K562 (cell line): Measurements from ENCODE around the gene SYS1. TPM values are rescaled to one million over a fixed set of nuclear protein-coding genes. Genes with fewer than 3 reads are reported as not detected.

ENCODE experiments used
- BCLAF1 ChIP-seq, 2 experiments: fragments of 450-650 bp in 1 of 2; IDR thresholded peaks; 2 replicates each; pipeline ENCODE4 v1.6.1; 2011 to 2017; ENCODE audit warnings: low read depth in 2 of 2, antibody characterized with exemption in 1 of 2, borderline replicate concordance in 1 of 2, low read length in 1 of 2, mild to moderate bottlenecking in 1 of 2, mixed read lengths in 1 of 2; ENCODE audit not compliant: control insufficient read depth in 1 of 2
- BRF2 ChIP-seq: IDR thresholded peaks from 3 replicates; pipeline ENCODE4 v1.6.1; 2011; ENCODE audit warnings: borderline replicate concordance, mild to moderate bottlenecking; ENCODE audit not compliant: insufficient read length, insufficient read depth
- CBX8 ChIP-seq: fragments of 200-600 bp; sonication (generic); IDR thresholded peaks from 2 replicates; pipeline ENCODE4 v1.6.1; 2012; ENCODE audit warnings: borderline replicate concordance, mixed run types, low read depth, mild to moderate bottlenecking, moderate library complexity, mixed read lengths, low read length, control low read depth, inconsistent platforms; ENCODE audit not compliant: poor library complexity, severe bottlenecking; ENCODE audit errors: extremely low read depth
- CHD1 ChIP-seq: fragments of 200-600 bp; sonication (generic); IDR thresholded peaks from one replicate; pipeline ENCODE4 v1.6.1; 2012; ENCODE audit warnings: mild to moderate bottlenecking, moderate library complexity, low read length, inconsistent platforms
- HIVEP1 ChIP-seq: fragments of 250-450 bp; sonication (Bioruptor Pico); IDR thresholded peaks from 2 replicates; pipeline ENCODE4 v1.4.0; 2020; ENCODE audit warnings: mild to moderate bottlenecking
- HMGN3 ChIP-seq: IDR thresholded peaks from 2 replicates; pipeline ENCODE4 v1.6.1; 2011; ENCODE audit warnings: borderline replicate concordance, low read depth, mild to moderate bottlenecking, mixed read lengths, low read length; ENCODE audit not compliant: insufficient read length; ENCODE audit errors: extremely low read depth
- HNRNPH1 ChIP-seq: fragments of 200-400 bp; formaldehyde crosslinking; optimal IDR thresholded peaks from 2 replicates; pipeline ENCODE3; 2017; ENCODE audit warnings: low read depth, mild to moderate bottlenecking, low read length, moderate library complexity
- MGA ChIP-seq: fragments of 450-650 bp; IDR thresholded peaks from 2 replicates; pipeline ENCODE4 v1.6.1; 2016; ENCODE audit warnings: mild to moderate bottlenecking, moderate library complexity
- POLR2A ChIP-seq: fragments of 450-650 bp; conservative IDR thresholded peaks from 2 replicates; pipeline ENCODE4 v1.6.1; 2016
- THRAP3 ChIP-seq: fragments of 450-650 bp; IDR thresholded peaks from 2 replicates; pipeline ENCODE4 v1.6.1; 2016; ENCODE audit warnings: mild to moderate bottlenecking, inconsistent platforms, borderline replicate concordance
- polyA plus RNA-seq, 8 experiments: library from polyadenylated mRNA; depleted of rRNA in 4 of 8; stranded (reverse) in 5 of 8; unstranded in 3 of 8; fragments of >200 nt; fragmentation: Nextera tagmentation in 2 of 8; fragmentation: Illumina TruSeq in 1 of 8; extraction: Ambion mirVana in 2 of 8; extraction: Trizol in 1 of 8; gene quantifications; 2 replicates each; pipeline versions ENCODE4 v1.2.1 to v1.2.3, GENCODE V29; 2011 to 2014; ENCODE audit warnings: inconsistent platforms in 1 of 8, missing spikeins in 1 of 8
- total RNA-seq, 7 experiments: library from RNA; depleted of rRNA in 6 of 7; stranded (reverse); fragments of >200 nt in 6 of 7; fragmentation: Illumina TruSeq in 2 of 7; extraction: Trizol in 2 of 7; gene quantifications; 2 replicates each; pipeline versions ENCODE4 v1.2.1 to v1.2.3, GENCODE V29; 2011 to 2021; ENCODE audit warnings: low replicate concordance in 1 of 7

Gene SYS1
- total and polyA plus RNA-seq, 9 of the 15 experiments (the other 6 are each of a cell fraction or from before 2014, with no cell fraction given), result 11.1 to 25.2 (median 17.5) TPM

GRCh38 chr20:45347936-45348778, 14.8 kb upstream of the SYS1 start, which contains the start of gene SDC4 (continued):
- TF ChIP-seq HMGN3 (peak; percentile 59), HNRNPH1 (no peak), BCLAF1 (IDR thresholded peaks at IDR 0.05; ENCODE audit: borderline replicate concordance in 1 of 2, control insufficient read depth in 1 of 2, low read depth in 2 of 2, low read length in 1 of 2) (no peak), CHD1 (peak; percentile 78), THRAP3 (no peak), POLR2A (peak; percentile 95), MGA (peak; percentile 75), HIVEP1 (CRISPR knock-in tag) (no peak), BRF2 (no peak), CBX8 (no peak)
